ENCODE data around the gene PANK1.

PANK1 gene

GRCh38 chr10:89613582-89613981 lies 31.5 kb downstream of the PANK1 start:
- DNase-seq, result no peak

- no peak for DNase-seq
Measured at GRCh38 chr10:89611282-89611681, 33.8 kb downstream of the PANK1 start.

- no peak for DNase-seq
Measured at GRCh38 chr10:89609833-89610346, 35.2 kb downstream of the PANK1 start.

GRCh38 chr10:89604200-89604599 lies 40.8 kb downstream of the PANK1 start:
- DNase-seq, result no peak

GRCh38 chr10:89602919-89603318 lies 42.1 kb downstream of the PANK1 start:
- no peak for DNase-seq

GRCh38 chr10:89601728-89602361 lies 43.2 kb downstream of the PANK1 start:
- DNase-seq, result no peak

GRCh38 chr10:89600041-89600440 lies 45.0 kb downstream of the PANK1 start:
- no peak for DNase-seq

- DNase-seq, result no peak
Measured at GRCh38 chr10:89593043-89593442, 52.0 kb downstream of the PANK1 start.

GRCh38 chr10:89592539-89592938 lies 52.5 kb downstream of the PANK1 start:
- DNase-seq, result no peak

GRCh38 chr10:89591796-89592271 lies 53.2 kb downstream of the PANK1 start:
- no peak for DNase-seq

- DNase-seq, result no peak
Measured at GRCh38 chr10:89591111-89591795, 53.8 kb downstream of the PANK1 start.

- DNase-seq, result no peak
Measured at GRCh38 chr10:89590326-89590725, 54.7 kb downstream of the PANK1 start.

- DNase-seq, result no peak
Measured at GRCh38 chr10:89589101-89589720, 55.8 kb downstream of the PANK1 start.

GRCh38 chr10:89588671-89589070 lies 56.4 kb downstream of the PANK1 start:
- DNase-seq, result no peak

- DNase-seq, result no peak
Measured at GRCh38 chr10:89582022-89582421, 63.0 kb downstream of the PANK1 start.

- no peak for DNase-seq
Measured at GRCh38 chr10:89580243-89580642, 64.8 kb downstream of the PANK1 start.

GRCh38 chr10:89576696-89577095 lies 68.3 kb downstream of the PANK1 start:
- DNase-seq, result no peak

GRCh38 chr10:89576022-89576421 lies 69.0 kb downstream of the PANK1 start:
- no peak for DNase-seq

- DNase-seq, result no peak
Measured at GRCh38 chr10:89575031-89575430, 70.0 kb downstream of the PANK1 start.

- no peak for DNase-seq
Measured at GRCh38 chr10:89574368-89574767, 70.7 kb downstream of the PANK1 start.

- no peak for DNase-seq
Measured at GRCh38 chr10:89567576-89568245, 77.3 kb downstream of the PANK1 start.

GRCh38 chr10:89566992-89567391 lies 78.0 kb downstream of the PANK1 start:
- no peak for DNase-seq
